Testis (tissue), 3 donors: Measurements from ENCODE around the gene VWA8. TPM values are rescaled to one million over a fixed set of nuclear protein-coding genes. Genes with fewer than 3 reads are reported as not detected.

Experiments
- DNase-seq: peaks from one replicate; pipeline ENCODE4 v3.0.0-alpha.2; 2019
- H3K27ac ChIP-seq, 2 donors: fragments of 200-600 bp; sonication (generic); one replicate each; pipeline ENCODE4 v1.5.1; 2019
- H3K27me3 ChIP-seq: fragments of 200-600 bp; sonication (generic); one replicate; pipeline ENCODE4 v1.5.1; 2019
- H3K36me3 ChIP-seq: fragments of 200-600 bp; sonication (generic); one replicate; pipeline ENCODE4 v1.5.1; 2017; ENCODE audit warnings: low read depth; ENCODE audit errors: missing control alignments
- H3K4me1 ChIP-seq: fragments of 200-600 bp; sonication (generic); one replicate; pipeline ENCODE4 v1.5.1; 2019
- H3K4me3 ChIP-seq, 2 donors: fragments of 200-600 bp; sonication (generic); one replicate each; pipeline ENCODE4 v1.5.1; 2017 to 2019
- H3K9me3 ChIP-seq: fragments of 200-600 bp; sonication (generic); one replicate; pipeline ENCODE4 v1.5.1; 2017
- POLR2A ChIP-seq: fragments of 450-650 bp; IDR thresholded peaks from one replicate; pipeline ENCODE4 v1.6.1; 2017; ENCODE audit warnings: antibody characterized with exemption, mild to moderate bottlenecking, moderate library complexity
- WGBS, 2 donors: methylation state at CpG; one replicate each; pipeline ENCODE4 v1.1.5; 2018; 5-methylcytosine and 5-hydroxymethylcytosine counted together
- intact Hi-C: fragments of 100-400 bp; cut with DNase I; formaldehyde crosslinking; loops from one replicate; pipeline ENCODE4 v1.15.1; 2023; ENCODE audit warnings: low total_unique reads
- polyA plus RNA-seq: library from polyadenylated mRNA; stranded (reverse); fragments of 350-450 nt; fragmentation: Illumina TruSeq; extraction: RNeasy Lipid Tissue Mini Kit (QIAGEN cat#74804); gene quantifications from one replicate; pipeline ENCODE4 v1.2.3, GENCODE V29; 2014; ENCODE audit warnings: low read depth, low replicate concordance; ENCODE audit not compliant: insufficient read depth
- total RNA-seq, 2 donors: library from RNA; depleted of rRNA; stranded (reverse); fragments of >200 nt; gene quantifications; one replicate each; pipeline ENCODE4 v1.2.3, GENCODE V29; 2016
- TF ChIP-seq, protein P1 (sequence below), 3 experiments: fragments of 450-650 bp in 2 of 3; fragments of 200-600 bp in 1 of 3; sonication (generic) in 1 of 3; IDR thresholded peaks; one replicate each; pipeline ENCODE4 v1.5.1; 2016 to 2019; ENCODE audit warnings: antibody characterized with exemption in 3 of 3, mild to moderate bottlenecking in 2 of 3, moderate library complexity in 1 of 3

The VWA8 gene
- total and polyA plus RNA-seq, 3 donors from 2014 or later: 6.9 to 27.1 (median 15.2) TPM

GRCh38 chr13:41935501-41935900, 25.4 kb downstream of the VWA8 start:
- H3K4me3 ChIP-seq: no peak overlapping the region
- 84 to 89% methylated on average over 1 of the region's 1 CpG for WGBS, 2 donors
- DNase-seq: no peak
- intact Hi-C loops: no loop called here
- no peaks in the 10 kb centered on the region for H3K27me3 ChIP-seq
- no peak overlapping the region for H3K27ac ChIP-seq
- no peaks in the 10 kb centered on the region for H3K4me1 ChIP-seq
- H3K9me3 ChIP-seq: no peaks in the 10 kb centered on the region
- TF ChIP-seq, protein P1, sequence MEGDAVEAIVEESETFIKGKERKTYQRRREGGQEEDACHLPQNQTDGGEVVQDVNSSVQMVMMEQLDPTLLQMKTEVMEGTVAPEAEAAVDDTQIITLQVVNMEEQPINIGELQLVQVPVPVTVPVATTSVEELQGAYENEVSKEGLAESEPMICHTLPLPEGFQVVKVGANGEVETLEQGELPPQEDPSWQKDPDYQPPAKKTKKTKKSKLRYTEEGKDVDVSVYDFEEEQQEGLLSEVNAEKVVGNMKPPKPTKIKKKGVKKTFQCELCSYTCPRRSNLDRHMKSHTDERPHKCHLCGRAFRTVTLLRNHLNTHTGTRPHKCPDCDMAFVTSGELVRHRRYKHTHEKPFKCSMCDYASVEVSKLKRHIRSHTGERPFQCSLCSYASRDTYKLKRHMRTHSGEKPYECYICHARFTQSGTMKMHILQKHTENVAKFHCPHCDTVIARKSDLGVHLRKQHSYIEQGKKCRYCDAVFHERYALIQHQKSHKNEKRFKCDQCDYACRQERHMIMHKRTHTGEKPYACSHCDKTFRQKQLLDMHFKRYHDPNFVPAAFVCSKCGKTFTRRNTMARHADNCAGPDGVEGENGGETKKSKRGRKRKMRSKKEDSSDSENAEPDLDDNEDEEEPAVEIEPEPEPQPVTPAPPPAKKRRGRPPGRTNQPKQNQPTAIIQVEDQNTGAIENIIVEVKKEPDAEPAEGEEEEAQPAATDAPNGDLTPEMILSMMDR (IDR thresholded peaks at IDR 0.05): no peak
- no peak for TF ChIP-seq POLR2A
- H3K36me3 ChIP-seq: no peaks in the 10 kb centered on the region

- TF ChIP-seq, protein P1 (IDR thresholded peaks at IDR 0.05): no peak
- TF ChIP-seq POLR2A: no peak
- no peaks in the 10 kb centered on the region for H3K9me3 ChIP-seq
- no peaks in the 10 kb centered on the region for H3K36me3 ChIP-seq
- 92 to 97% methylated on average over 1 of the region's 1 CpG for WGBS, 2 donors
- no peaks in the 10 kb centered on the region for H3K27me3 ChIP-seq
- no peak overlapping the region for H3K27ac ChIP-seq
- intact Hi-C loops: no loop called here
- no peak overlapping the region for H3K4me3 ChIP-seq
- no peaks in the 10 kb centered on the region for H3K4me1 ChIP-seq
- DNase-seq: no peak
Measured at GRCh38 chr13:41934994-41935393, 25.9 kb downstream of the VWA8 start.

DNA sequence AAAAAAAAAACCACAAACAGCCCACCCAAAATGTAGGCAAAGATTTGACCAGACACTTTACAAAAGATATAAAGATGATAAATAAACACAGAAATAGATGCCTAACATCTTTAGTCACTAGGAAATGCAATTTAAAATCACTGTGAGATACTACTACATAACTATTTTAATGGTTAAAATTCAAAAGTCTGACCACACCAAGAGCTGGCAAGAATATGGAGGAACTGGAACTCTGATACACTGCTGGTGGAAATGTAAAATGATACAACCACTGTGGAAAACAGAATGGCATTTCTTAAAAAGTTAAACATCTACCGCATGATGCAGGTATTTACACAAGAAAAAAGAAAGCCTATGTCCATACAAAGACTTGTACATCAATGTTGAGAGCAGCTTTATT, 26.8 kb downstream of the VWA8 start:
- Histone ChIP-seq H3K27ac (no peak overlapping the region), H3K4me1 (no peaks in the 10 kb centered on the region), H3K27me3 (no peaks in the 10 kb centered on the region), H3K9me3 (no peaks in the 10 kb centered on the region), H3K36me3 (no peaks in the 10 kb centered on the region), H3K4me3 (no peak overlapping the region)
- TF ChIP-seq POLR2A: no peak
- TF ChIP-seq, protein P1 (IDR thresholded peaks at IDR 0.05): no peak
- WGBS, 2 donors: 96 to 98% methylated on average over 1 of the region's 1 CpG
- DNase-seq: no peak
- intact Hi-C loops: no loop called here

- DNase-seq: no peak
- Histone ChIP-seq H3K4me1 (no peaks in the 10 kb centered on the region), H3K27me3 (no peaks in the 10 kb centered on the region), H3K27ac (no peak overlapping the region), H3K4me3 (no peak overlapping the region), H3K36me3 (no peaks in the 10 kb centered on the region), H3K9me3 (no peaks in the 10 kb centered on the region)
- 90 to 97% methylated on average over 1 of the region's 1 CpG for WGBS, 2 donors
- intact Hi-C loops: no loop called here
- TF ChIP-seq POLR2A: no peak
- TF ChIP-seq, protein P1 (IDR thresholded peaks at IDR 0.05): no peak
Measured at GRCh38 chr13:41931337-41931736, 29.6 kb downstream of the VWA8 start.

- intact Hi-C loops: no loop called here
- H3K4me1 ChIP-seq: no peaks in the 10 kb centered on the region
- no peak overlapping the region for H3K4me3 ChIP-seq
- no peaks in the 10 kb centered on the region for H3K9me3 ChIP-seq
- H3K36me3 ChIP-seq: no peaks in the 10 kb centered on the region
- H3K27ac ChIP-seq: no peak overlapping the region
- DNase-seq: no peak
- H3K27me3 ChIP-seq: no peaks in the 10 kb centered on the region
- TF ChIP-seq, protein P1 (IDR thresholded peaks at IDR 0.05): no peak
- no peak for TF ChIP-seq POLR2A
- 91 to 95% methylated on average over 5 of the region's 5 CpGs for WGBS, 2 donors
Measured at GRCh38 chr13:41930154-41930553, 30.8 kb downstream of the VWA8 start.
